Measurements from ENCODE around the gene TRIM44. TPM values are rescaled to one million over a fixed set of nuclear protein-coding genes. Genes with fewer than 3 reads are reported as not detected.

TRIM44 gene
- 10 to 100 TPM; 24.6 to 54.2 (median 35.8) TPM for total RNA-seq

DNA sequence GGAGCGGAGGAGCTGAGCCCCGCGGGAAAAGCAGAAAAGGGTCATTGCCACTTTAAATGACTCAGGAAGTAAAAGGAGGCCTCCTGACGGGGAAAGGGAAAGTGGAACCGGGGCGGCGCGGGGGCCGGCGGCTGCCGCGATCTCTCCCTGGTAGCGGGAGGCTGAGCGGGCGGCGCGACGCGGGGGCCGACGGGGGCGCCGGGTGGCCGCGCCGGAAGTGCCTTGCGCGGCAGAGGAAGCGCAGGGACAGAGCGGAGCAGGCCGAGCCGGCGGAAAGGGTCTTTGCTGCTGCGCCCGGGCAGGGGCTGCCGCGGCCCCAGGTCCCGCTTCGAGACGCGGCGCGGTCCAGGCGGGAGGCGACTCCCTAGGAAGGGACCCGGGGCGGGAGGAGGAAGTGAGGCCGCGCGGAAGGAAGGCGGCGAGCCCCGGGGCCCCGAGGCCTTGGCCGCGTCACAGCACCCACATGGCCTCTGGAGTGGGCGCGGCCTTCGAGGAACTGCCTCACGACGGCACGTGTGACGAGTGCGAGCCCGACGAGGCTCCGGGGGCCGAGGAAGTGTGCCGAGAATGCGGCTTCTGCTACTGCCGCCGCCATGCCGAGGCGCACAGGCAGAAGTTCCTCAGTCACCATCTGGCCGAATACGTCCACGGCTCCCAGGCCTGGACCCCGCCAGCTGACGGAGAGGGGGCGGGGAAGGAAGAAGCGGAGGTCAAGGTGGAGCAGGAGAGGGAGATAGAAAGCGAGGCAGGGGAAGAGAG is at the start of gene TRIM44:
Gene TRIM44, plus strand, starts transcription at position 127 of the 759 bp plus-strand sequence. Its CDS starts 337 bp downstream, at position 464.
- intact Hi-C loops (cut with DNase I): no loop called here
- Histone ChIP-seq H3K27me3 (no peaks in the 10 kb centered on the region), H3K4me1 (peaks cover 14% of the 10 kb centered on the region in 2 donors), H3K4me3 (replicated peaks in 1 of 3) (peak within 1 kb of the TSS; percentile 45 to 83 (median 78)), H3K36me3 (no peaks in the 10 kb centered on the region), H3K9me3 (no peaks in the 10 kb centered on the region), H3K27ac (peak within 1 kb of the TSS; percentile 38 to 94 (median 78))
- WGBS, 2 donors: 3 to 4% methylated on average over 40 to 69 of the region's 82 CpGs
- DNase-seq: peak; percentile 78 to 82
- TF ChIP-seq, protein P1, sequence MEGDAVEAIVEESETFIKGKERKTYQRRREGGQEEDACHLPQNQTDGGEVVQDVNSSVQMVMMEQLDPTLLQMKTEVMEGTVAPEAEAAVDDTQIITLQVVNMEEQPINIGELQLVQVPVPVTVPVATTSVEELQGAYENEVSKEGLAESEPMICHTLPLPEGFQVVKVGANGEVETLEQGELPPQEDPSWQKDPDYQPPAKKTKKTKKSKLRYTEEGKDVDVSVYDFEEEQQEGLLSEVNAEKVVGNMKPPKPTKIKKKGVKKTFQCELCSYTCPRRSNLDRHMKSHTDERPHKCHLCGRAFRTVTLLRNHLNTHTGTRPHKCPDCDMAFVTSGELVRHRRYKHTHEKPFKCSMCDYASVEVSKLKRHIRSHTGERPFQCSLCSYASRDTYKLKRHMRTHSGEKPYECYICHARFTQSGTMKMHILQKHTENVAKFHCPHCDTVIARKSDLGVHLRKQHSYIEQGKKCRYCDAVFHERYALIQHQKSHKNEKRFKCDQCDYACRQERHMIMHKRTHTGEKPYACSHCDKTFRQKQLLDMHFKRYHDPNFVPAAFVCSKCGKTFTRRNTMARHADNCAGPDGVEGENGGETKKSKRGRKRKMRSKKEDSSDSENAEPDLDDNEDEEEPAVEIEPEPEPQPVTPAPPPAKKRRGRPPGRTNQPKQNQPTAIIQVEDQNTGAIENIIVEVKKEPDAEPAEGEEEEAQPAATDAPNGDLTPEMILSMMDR (IDR thresholded peaks at IDR 0.05): no peak
- peak in 1 of 2 donors; percentile 63 for TF ChIP-seq POLR2A (IDR thresholded peaks at IDR 0.05)

DNA sequence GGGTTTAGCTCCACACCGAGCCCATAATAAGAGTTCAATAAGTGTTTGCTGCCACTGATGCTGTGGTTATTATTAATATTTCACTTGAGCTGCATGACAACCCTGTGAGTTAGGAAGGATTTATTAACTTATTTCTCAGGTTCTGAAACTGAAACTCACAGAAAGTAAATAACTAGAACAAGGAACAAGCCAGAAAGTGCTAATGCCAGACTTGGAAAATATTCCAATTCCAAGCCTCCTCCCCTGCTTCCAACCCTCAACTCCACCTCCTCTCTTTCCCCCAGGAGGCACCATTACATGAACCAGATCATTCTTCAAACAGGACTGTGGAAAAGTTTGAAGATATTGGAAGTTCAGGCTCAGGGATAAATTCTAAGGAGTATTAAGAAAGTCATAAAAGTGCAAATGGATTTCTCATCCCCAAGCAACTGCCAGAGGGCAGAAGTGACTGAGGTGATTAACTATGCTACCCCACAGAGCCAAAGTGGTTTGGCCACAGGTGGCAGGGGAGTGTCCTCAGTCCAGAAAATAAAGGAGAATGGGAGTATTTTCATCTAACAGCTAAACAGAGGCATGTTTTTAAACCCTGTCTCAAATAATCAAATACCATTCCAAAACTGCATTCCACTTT is 47.5 kb upstream of the TRIM44 start:
- no peak overlapping the region for H3K4me3 ChIP-seq (replicated peaks in 1 of 3)
- no peaks in the 10 kb centered on the region for H3K27me3 ChIP-seq
- peaks cover 13 to 21% of the 10 kb centered on the region in 2 donors for H3K4me1 ChIP-seq
- no peak for DNase-seq
- no peaks in the 10 kb centered on the region for H3K36me3 ChIP-seq
- no peak overlapping the region for H3K27ac ChIP-seq
- H3K9me3 ChIP-seq: no peaks in the 10 kb centered on the region
- TF ChIP-seq, protein P1 (IDR thresholded peaks at IDR 0.05): no peak
- no peak for TF ChIP-seq POLR2A (IDR thresholded peaks at IDR 0.05)
- intact Hi-C loops (cut with DNase I): loop anchor here (5.0 to 10.0 kb wide), 2 partner anchors 210 to 652 kb away; no protein-coding TSS in a partner anchor
- 61 to 90% methylated on average over 1 of the region's 1 CpG for WGBS, 2 donors

- intact Hi-C loops (cut with DNase I): loop anchor here (5.0 to 10.0 kb wide), 2 partner anchors 209 to 651 kb away; no protein-coding TSS in a partner anchor
- TF ChIP-seq POLR2A (IDR thresholded peaks at IDR 0.05): no peak
- TF ChIP-seq, protein P1 (IDR thresholded peaks at IDR 0.05): peak; percentile 55 to 78 (median 70)
- H3K27ac ChIP-seq: no peak overlapping the region
- H3K4me1 ChIP-seq: peaks cover 15 to 24% of the 10 kb centered on the region in 2 donors
- no peak for DNase-seq
- no peaks in the 10 kb centered on the region for H3K9me3 ChIP-seq
- H3K4me3 ChIP-seq (replicated peaks in 1 of 3): no peak overlapping the region
- no peaks in the 10 kb centered on the region for H3K36me3 ChIP-seq
- WGBS, 2 donors: 27 to 28% methylated on average over 8 of the region's 8 CpGs
- peaks cover 8% of the 10 kb centered on the region for H3K27me3 ChIP-seq
These were observed 46.4 kb upstream of the TRIM44 start for GRCh38 chr11:35615921-35616900.

DNA sequence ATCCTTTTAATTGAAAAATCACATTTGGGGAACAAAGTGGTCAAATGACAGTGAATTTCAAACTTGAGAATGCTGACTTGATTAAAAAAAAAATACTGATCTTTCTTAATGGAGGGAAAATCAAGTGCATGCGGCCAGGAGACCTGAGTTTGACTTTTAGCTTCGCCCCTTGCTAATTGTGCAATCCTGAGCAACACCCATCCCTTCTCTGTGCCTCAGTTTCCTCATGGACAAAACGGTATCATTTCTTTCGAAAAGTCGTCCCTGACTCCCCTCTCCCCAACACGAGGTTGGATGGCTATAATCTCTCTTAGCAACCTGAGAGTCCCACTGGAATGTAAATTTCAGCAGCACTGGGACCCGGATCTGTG is 45.3 kb upstream of the TRIM44 start:
- no peak overlapping the region for H3K4me3 ChIP-seq (replicated peaks in 1 of 3)

More for the DNA sequence above, 45.3 kb upstream of the TRIM44 start:
- DNase-seq: no peak
- 50 to 53% methylated on average over 7 of the region's 7 CpGs for WGBS, 2 donors
- H3K27ac ChIP-seq: peak overlapping the region in 1 of 3 donors; percentile 71
- no peaks in the 10 kb centered on the region for H3K9me3 ChIP-seq
- TF ChIP-seq, protein P1 (IDR thresholded peaks at IDR 0.05): no peak
- no peak for TF ChIP-seq POLR2A (IDR thresholded peaks at IDR 0.05)
- no peaks in the 10 kb centered on the region for H3K36me3 ChIP-seq
- intact Hi-C loops (cut with DNase I): loop anchor here (5.0 to 10.0 kb wide), 2 partner anchors 208 to 650 kb away; no protein-coding TSS in a partner anchor
- H3K4me1 ChIP-seq: peaks cover 15 to 24% of the 10 kb centered on the region in 2 donors
- peaks cover 8% of the 10 kb centered on the region for H3K27me3 ChIP-seq

All from thyroid gland (tissue), 4 donors.